ACC112 (cell line): Measurements from ENCODE around the gene CHKA.

Experiments
- H2AFZ ChIP-seq: fragments of 200-600 bp; sonication (generic); one replicate; pipeline ENCODE4 v1.6.0; 2017; ENCODE audit warnings: antibody characterized with exemption, low read length; ENCODE audit not compliant: unreplicated experiment
- H3K27ac ChIP-seq: fragments of 200-600 bp; sonication (generic); 2 replicates; pipeline ENCODE4 v1.5.1; 2014; ENCODE audit warnings: low read depth, mild to moderate bottlenecking, antibody characterized with exemption, low read length, moderate library complexity
- H3K27me3 ChIP-seq: fragments of 200-600 bp; sonication (generic); 2 replicates; pipeline ENCODE4 v1.6.1; 2014; ENCODE audit warnings: mild to moderate bottlenecking, antibody characterized with exemption, low read length, moderate library complexity, mixed read lengths; ENCODE audit not compliant: insufficient read depth
- H3K36me3 ChIP-seq: fragments of 200-600 bp; sonication (generic); 2 replicates; pipeline ENCODE4 v1.6.1; 2016; ENCODE audit warnings: mild to moderate bottlenecking, antibody characterized with exemption, low read length, moderate library complexity, mixed read lengths; ENCODE audit not compliant: insufficient read depth
- H3K4me1 ChIP-seq: fragments of 200-600 bp; sonication (generic); one replicate; pipeline ENCODE4 v1.6.1; 2016; ENCODE audit warnings: low read length, mixed read lengths; ENCODE audit not compliant: insufficient read depth, unreplicated experiment, control insufficient read depth
- H3K4me3 ChIP-seq: fragments of 200-600 bp; sonication (generic); 2 replicates; pipeline ENCODE4 v1.5.1; 2014; ENCODE audit warnings: mild to moderate bottlenecking, low read depth, low read length
- H3K79me2 ChIP-seq: fragments of 200-600 bp; sonication (generic); one replicate; pipeline ENCODE4 v1.6.0; 2016; ENCODE audit warnings: low read length; ENCODE audit not compliant: control insufficient read depth, unreplicated experiment, insufficient read depth

CHKA gene

DNA sequence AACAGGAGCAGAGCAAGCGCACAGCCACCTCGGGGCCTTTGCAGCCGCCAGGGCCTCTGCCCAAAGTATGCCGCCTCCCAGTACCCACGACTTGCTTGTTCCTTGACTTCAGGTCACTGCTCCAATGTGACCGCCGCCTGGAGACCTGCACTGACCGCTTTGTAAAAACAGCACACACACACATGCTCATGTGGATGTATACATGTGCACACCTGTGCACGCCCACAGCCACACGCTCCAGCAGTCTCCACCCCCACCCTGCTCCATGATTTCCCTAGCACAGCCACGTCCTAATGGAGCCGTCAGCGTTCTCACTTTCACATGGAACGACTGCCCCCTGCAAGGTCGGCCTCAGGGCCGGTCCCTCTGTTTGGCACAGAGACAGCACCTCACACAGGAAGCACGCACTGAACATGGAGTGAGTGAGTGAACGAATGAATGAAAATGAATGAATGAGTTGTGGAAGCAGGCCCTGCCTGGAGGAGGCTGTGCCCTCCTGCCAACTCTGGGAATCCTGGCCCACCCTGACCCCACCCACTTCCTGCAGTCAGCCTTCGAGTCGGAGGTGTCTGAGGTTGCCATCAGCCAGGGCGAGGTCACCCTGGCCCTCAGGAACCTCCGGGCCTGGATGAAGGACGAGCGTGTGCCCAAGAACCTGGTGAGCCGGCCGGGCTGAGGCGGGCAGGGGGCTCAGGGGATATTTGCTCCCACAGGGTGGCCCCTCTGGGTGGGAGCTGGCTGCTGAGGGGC is 103.0 kb downstream of the CHKA start:
- Histone ChIP-seq H3K36me3 (no peaks in the 10 kb centered on the region), H3K79me2 (peaks cover 6% of the 10 kb centered on the region), H2AFZ (no peak overlapping the region), H3K4me3 (no peak overlapping the region), H3K4me1 (peaks cover 38% of the 10 kb centered on the region), H3K27ac (no peak overlapping the region), H3K27me3 (no peaks in the 10 kb centered on the region)

DNA sequence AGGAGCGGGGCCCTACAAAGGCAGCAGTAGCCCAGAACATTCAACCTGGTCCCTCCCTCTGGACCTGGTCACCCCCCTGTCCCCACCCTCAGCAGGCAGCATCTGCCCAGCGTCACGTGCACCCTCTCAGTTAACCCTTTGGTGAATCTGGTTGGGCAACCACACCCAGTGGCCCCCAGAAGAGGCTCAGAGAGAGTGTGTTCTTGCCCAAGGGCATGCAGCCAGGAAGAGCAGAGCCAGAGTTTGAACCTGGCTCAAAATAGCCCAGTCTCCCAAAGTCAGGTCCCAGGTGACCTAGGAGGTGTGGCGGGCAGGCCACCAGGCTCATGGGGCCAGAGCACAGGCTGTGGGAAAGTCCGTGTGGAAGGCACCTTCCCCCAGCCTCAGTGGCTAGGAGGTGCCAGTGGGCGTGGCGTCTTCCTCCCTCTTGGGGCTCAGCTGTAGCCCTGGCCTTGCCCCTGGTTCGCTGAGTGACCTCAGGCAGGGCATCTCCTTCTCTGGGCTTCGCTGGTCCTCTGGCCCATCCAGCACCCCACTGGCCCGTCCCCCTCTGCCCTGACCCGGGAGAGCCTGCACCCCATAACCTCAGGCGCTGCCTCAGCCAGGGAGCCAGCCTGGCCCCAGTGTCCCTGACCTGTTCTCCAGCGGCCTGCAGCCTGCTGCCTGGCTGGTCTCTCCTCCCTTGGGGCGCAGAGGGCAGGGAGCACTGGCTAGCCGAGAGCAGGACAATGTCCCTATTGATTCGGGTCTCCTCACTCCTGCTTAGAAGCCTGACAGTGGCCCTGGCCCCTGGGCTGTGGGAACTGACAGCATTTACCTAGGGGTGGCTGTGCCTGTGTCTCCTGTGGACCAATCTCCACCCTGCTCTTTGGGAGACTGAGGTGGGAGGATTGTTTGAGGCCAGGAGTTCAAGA is 104.0 kb downstream of the CHKA start:
- peaks cover 47% of the 10 kb centered on the region for H3K4me1 ChIP-seq
- H3K36me3 ChIP-seq: no peaks in the 10 kb centered on the region
- no peaks in the 10 kb centered on the region for H3K27me3 ChIP-seq
- H2AFZ ChIP-seq: no peak overlapping the region
- H3K4me3 ChIP-seq: no peak overlapping the region
- peak overlapping the region; percentile 34; the same call in 1 of the 2 replicates for H3K27ac ChIP-seq
- H3K79me2 ChIP-seq: peaks cover 13% of the 10 kb centered on the region

GRCh38 chr11:68016161-68016903 is 104.9 kb downstream of the CHKA start:
- Histone ChIP-seq H3K27me3 (no peaks in the 10 kb centered on the region), H3K4me1 (peaks cover 55% of the 10 kb centered on the region), H3K36me3 (no peaks in the 10 kb centered on the region), H3K4me3 (no peak overlapping the region), H3K27ac (peak overlapping the region; percentile 34; the same call in 1 of the 2 replicates), H3K79me2 (peaks cover 21% of the 10 kb centered on the region), H2AFZ (no peak overlapping the region)

DNA sequence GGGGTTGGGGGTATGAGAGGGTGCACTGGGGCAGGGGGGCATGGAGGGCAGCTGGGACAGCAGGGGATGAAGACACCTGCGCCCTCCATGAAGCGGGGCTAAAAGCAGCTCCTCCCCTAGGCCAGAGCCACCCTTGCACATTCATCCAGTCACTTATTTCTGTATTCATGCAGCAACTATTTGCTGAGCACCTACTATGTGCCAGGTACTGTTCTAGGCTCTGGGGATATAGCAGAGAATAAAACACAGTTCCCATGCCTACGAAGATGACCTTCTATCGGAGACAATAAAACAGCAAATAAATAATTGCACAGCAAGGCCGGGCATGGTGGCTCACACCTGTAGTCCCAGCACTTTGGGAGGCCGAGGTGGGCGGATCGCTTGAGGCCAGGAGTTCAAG is 105.7 kb downstream of the CHKA start:
- Histone ChIP-seq H3K79me2 (peaks cover 25% of the 10 kb centered on the region), H3K36me3 (no peaks in the 10 kb centered on the region), H2AFZ (no peak overlapping the region), H3K4me1 (peaks cover 58% of the 10 kb centered on the region), H3K27ac (no peak overlapping the region), H3K27me3 (no peaks in the 10 kb centered on the region), H3K4me3 (no peak overlapping the region)

DNA sequence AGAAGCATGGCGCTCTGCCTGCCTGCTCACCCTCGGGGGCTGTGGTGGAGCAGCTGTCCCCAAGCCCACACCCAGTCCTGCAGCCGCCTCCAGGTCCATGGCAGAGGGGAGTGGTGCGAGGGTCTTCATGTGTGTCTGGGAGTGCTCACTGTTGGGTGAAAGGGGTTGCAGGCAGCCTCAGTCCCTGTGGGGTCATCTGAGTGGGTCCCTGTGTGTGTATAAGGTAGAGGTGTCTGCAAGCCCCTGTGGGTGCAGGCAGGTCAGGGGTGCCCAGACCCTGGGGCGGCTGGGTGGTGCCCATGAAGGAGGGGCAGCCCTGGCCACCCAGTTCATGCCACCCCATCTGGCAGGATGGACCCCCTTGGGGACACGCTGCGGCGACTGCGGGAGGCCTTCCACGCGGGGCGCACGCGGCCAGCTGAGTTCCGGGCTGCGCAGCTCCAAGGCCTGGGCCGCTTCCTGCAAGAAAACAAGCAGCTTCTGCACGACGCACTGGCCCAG is 106.2 kb downstream of the CHKA start:
- peak overlapping the region; percentile 93 for H3K27ac ChIP-seq
- H3K79me2 ChIP-seq: peaks cover 25% of the 10 kb centered on the region
- no peak overlapping the region; the same call in 1 of the 2 replicates for H3K4me3 ChIP-seq
- H3K27me3 ChIP-seq: no peaks in the 10 kb centered on the region
- no peaks in the 10 kb centered on the region for H3K36me3 ChIP-seq
- H3K4me1 ChIP-seq: peaks cover 54% of the 10 kb centered on the region
- H2AFZ ChIP-seq: no peak overlapping the region

- no peaks in the 10 kb centered on the region for H3K36me3 ChIP-seq
- peaks cover 25% of the 10 kb centered on the region for H3K79me2 ChIP-seq
- peak overlapping the region; percentile 93 for H3K27ac ChIP-seq
- H2AFZ ChIP-seq: no peak overlapping the region
- H3K4me3 ChIP-seq: peak overlapping the region; percentile 52; the same call in 1 of the 2 replicates
- H3K27me3 ChIP-seq: no peaks in the 10 kb centered on the region
- peaks cover 58% of the 10 kb centered on the region for H3K4me1 ChIP-seq
Observed at GRCh38 chr11:68014157-68014946, 106.8 kb downstream of the CHKA start.

GRCh38 chr11:68013611-68014156 is 107.5 kb downstream of the CHKA start:
- Histone ChIP-seq H3K27me3 (no peaks in the 10 kb centered on the region), H3K27ac (peak overlapping the region; percentile 93), H3K36me3 (no peaks in the 10 kb centered on the region), H3K79me2 (peaks cover 25% of the 10 kb centered on the region), H3K4me1 (peaks cover 65% of the 10 kb centered on the region), H2AFZ (no peak overlapping the region), H3K4me3 (peak overlapping the region; percentile 22)

GRCh38 chr11:68012843-68013610 is 108.2 kb downstream of the CHKA start:
- Histone ChIP-seq H3K4me1 (peaks cover 67% of the 10 kb centered on the region), H3K27ac (peak overlapping the region; percentile 93), H2AFZ (no peak overlapping the region), H3K4me3 (peak overlapping the region; percentile 22), H3K27me3 (no peaks in the 10 kb centered on the region), H3K79me2 (peaks cover 25% of the 10 kb centered on the region), H3K36me3 (no peaks in the 10 kb centered on the region)
